HL-60/S4 treated with retinoic acid at 250 ng/mL for 4 days and 3 days (cell line): Measurements from ENCODE around the gene ADAMTSL5.
"Not testable (repeated sequence)": the region's sequence is repeated elsewhere in the genome, so short reads cannot be mapped to it uniquely, and the experiment has no call there.

Experiments used
- in situ Hi-C: fragments of 300-500 bp; cut with MboI; formaldehyde crosslinking; loops from 2 replicates; pipeline ENCODE4 v1.7.0; 2022; ENCODE audit warnings: low sequenced_read_pairs

Gene ADAMTSL5, protein sequence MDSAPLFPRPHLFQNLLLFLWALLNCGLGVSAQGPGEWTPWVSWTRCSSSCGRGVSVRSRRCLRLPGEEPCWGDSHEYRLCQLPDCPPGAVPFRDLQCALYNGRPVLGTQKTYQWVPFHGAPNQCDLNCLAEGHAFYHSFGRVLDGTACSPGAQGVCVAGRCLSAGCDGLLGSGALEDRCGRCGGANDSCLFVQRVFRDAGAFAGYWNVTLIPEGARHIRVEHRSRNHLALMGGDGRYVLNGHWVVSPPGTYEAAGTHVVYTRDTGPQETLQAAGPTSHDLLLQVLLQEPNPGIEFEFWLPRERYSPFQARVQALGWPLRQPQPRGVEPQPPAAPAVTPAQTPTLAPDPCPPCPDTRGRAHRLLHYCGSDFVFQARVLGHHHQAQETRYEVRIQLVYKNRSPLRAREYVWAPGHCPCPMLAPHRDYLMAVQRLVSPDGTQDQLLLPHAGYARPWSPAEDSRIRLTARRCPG

DNA sequence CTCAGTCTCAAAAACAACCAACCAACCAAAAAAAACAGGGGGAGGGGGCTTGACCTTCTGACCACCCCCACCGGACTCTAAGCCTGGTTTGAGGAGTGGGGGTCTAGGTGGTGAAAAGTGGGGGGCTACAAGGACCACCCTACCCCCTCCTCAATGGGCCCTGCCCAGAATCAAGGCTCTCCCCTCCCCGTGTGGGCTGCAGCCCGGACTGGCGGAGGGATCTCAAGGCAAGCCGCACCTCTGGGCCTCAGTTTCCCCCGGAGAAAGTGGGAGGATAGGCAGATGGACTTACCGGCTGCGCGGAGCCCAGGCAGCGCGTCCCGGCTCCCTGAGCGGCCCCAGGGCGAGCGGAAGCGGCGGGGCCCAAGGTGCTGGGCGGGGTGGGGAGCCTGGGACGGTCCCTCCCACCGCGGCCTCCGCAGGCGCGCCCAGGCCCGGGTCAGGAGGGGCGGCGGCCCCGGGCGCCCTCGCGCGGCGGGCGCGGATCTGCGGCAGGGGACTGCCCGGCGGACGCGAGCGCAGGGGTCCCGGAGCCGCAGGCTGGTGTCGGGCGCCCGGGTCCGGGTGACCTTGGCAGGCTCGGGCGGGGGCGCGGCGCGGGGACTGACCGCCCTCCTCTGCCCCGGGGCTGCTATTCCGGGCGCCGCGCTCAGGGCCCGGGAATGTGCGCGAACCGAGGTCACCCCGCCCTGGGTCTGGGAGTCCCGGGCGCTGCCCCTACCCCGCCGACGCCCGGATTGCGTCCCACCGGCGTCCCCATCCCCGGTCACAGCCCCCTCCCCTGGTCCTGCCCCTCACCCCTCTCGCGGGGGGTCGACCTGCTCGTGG, at the start of gene ADAMTSL5:
Gene ADAMTSL5 (minus strand): TSS at position 349 of the 828 bp plus-strand sequence. CDS start 2,076 bp downstream, outside the sequence.
- in situ Hi-C loops = no loop called here

GRCh38 chr19:1561236-1561842, 48.5 kb upstream of the ADAMTSL5 start:
- in situ Hi-C loops = no loop called here

- in situ Hi-C loops = no loop called here
Observed at GRCh38 chr19:1560286-1560882, 47.6 kb upstream of the ADAMTSL5 start.

DNA sequence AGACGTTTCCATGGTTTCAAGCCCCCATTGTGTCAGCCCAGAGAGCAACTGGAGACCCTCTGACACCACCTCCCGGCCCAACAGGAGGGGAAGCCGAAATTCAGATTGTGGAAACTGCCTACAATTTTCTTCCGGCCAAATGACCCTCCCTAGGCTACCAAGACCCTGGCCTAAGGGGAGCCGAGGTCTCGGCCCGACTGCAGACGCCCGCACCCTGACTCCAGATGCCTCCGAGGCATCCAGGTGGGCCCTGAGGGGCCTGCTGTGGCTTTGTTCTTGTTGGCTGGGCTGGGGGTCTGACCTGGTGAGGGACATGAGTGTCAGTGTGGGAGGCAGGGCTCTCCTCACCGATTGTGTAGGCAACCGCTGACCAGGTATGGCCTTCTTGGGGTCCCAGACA, 45.7 kb upstream of the ADAMTSL5 start:
- in situ Hi-C loops = no loop called here

DNA sequence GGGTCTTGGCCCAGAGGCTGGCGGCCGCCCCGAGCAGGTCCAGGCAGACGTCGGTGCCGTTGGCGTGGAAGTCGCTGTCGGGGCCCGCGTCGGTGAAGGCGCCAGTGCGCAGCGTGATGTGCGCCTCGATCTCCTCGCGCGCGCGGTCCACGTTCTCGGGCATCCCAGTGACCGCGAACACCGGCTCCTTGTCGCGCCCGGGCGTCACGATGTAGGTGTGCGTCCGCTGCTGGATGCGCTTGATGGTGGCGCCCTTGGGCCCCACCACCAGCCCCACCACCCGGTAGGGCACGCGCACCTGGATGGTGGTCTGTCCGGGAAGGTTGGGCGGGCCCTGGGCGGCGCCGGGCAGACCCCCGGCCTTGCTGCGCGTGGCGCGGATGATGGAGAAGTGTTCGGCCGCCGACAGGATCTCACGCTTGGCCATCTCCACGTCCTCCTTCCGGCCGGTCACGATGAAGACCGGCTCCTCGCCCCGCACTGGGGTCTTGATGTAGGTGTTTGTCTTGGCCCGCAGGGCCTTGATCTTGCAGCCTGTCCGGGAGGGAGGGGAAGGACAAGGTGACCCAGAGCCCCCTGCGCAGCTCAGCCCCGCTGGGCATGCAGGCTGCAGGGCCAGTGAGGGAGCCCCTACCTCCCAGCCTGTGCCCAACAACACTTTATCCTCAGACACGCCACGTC, 43.7 kb upstream of the ADAMTSL5 start:
- in situ Hi-C loops = no loop called here

GRCh38 chr19:1555487-1556389, 42.9 kb upstream of the ADAMTSL5 start:
- in situ Hi-C loops = no loop called here

- in situ Hi-C loops = no loop called here
Observed at GRCh38 chr19:1554968-1555367, 42.1 kb upstream of the ADAMTSL5 start.

DNA sequence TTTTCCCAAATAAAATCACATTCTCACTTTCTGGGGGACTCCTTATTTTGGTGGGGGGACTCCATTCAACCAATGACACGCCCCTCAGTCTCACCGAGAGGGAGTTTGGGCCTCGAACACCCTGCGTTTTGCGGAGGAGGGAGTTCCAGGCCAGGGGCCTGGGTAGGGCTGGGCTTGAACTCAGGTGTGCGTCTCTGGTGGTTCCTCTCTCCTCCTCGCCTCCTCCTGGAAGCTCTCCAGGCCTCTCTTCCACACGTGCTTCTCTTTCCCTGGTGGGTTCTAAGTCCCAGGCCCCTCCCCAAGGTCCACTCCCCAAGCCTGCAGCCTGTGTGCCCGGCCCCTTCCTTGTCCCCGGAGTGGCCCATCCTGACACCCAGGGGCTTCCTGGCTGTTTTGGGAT, 40.6 kb upstream of the ADAMTSL5 start:
- in situ Hi-C loops = no loop called here

DNA sequence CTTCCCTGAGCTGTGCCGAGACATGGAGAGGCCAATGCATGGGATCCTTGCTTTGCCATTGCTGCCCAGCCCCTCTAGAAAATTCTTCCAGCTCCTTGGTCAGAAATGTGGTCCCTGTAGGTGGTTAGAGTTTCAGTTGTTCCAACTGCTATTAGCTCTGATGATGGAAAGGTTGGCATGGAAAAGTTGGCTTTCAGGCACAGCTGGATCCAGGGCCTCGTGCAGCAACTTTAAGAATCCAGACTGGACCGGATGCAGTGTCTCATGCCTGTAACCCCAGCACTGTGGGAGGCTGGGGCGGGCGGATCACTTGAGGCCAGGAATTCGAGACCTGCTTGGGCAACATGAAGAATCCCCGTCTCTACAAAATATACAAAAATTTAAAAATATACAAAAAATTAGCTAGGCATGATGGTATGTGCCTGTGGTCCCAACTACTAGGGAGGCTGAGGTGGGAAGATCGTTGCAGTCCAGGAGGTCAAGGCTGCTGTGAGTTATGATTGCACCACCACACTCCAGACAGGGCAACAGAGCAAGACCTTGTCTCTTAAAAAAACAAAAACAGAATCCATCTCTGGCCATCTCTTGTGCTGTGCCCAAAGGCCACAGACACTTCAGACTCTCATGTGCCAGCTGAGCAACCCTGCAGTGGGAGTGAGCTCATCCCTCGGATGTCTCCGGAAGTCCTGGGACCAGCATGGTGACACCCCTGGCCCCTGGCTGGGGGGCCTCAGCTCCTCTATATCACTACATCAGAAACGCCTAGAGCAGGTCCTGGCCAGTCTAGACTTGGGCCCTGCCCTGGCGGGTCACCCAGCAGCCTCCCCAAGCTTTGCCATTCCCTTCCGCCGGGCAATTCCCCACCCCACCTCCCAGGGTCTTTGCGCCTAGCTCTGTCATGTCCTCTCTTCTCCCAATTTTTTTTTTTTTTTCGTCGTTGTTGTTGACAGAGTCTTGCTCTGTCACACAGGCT, 38.5 kb upstream of the ADAMTSL5 start:
- in situ Hi-C loops = no loop called here

DNA sequence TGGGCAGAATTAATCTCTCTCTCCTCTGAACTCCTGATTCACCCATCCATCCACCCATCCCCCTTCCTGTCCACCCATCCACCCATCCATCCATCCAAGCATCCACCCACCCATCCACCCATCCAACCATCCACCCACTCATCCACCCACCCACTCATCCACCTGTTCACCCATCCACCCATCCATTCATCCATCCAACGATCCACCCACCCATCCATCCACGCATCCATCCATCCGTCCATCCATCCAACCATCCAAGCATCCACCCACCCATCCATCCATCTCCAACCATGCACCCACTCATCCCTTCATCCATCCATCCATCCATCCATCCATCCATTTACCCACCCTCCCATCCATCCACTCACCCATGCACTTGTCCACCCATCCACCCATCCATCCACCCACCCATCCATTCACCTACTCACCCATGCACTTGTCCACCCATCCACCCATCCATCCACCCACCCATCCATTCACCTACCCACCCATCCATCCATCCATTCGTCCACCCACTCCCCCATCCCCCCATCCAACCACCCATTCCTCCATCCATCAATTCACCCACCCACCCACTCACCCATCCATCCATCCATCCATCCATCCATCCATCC, 36.6 kb upstream of the ADAMTSL5 start:
- in situ Hi-C loops = no loop called here

DNA sequence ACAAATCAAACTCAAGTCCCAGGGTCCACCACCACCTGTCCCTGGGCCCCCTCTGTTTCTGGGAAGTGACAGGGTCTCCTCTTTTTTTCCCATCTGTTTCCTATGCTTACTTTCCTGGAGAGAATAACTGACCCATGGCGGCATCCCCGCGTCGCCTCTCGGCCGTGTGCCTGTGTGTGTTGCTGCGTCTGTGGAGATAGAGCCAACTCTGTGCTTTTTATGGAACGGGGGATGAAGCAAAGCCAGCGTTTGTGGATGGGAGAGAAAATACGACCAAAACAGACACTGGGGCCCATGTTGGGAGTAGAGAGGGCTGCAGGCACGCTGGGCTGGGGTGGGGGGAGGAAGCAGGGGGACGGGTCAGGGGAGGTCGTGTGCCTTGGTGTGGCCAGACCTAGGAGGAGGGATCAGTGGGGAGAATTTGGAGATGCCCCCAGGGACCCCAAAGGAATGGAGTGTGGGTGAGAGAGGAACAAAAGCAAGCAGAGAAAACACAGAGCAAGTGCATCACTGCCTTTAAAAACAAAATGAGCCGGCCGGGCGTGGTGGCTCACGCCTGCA, 27.6 kb upstream of the ADAMTSL5 start:
- in situ Hi-C loops = no loop called here

DNA sequence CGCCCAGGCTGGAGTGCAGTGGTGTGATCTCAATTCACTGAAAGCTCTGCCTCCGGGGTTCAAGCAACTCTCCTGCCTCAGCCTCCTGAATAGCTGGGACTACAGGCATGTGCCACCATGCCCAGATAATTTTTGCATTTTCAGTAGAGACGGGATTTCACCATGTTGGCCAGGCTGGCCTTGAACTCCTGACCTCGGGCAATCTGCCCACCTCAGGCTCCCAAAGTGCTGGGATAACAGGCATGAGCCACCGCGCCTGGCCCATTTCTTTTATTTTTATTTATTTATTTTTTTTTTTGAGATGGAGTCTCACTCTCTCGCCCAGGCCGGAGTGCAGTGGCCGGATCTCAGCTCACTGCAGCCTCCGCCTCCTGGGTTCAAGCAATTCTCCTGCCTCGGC, 26.9 kb upstream of the ADAMTSL5 start:
- in situ Hi-C loops = not testable (repeated sequence)

DNA sequence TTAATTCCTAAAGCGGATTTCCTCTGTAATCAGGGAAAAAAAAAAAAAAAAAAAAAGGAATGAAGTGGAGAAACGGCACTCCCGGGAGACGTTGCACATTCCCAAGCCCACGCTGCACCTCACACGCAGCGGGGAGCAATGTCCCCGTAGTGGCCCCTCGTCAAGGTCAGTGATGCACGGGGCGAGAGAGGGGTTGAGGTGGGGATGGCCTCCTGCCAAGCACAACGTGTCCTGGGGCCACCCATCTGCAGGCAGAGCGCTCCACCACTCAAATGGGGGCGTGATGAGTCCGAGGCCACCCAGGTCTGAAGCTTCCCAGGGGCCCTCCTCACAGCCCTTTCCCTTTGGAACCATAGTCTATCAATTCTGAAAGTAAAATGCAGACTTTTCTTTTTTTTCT, 26.2 kb upstream of the ADAMTSL5 start:
- in situ Hi-C loops = no loop called here

DNA sequence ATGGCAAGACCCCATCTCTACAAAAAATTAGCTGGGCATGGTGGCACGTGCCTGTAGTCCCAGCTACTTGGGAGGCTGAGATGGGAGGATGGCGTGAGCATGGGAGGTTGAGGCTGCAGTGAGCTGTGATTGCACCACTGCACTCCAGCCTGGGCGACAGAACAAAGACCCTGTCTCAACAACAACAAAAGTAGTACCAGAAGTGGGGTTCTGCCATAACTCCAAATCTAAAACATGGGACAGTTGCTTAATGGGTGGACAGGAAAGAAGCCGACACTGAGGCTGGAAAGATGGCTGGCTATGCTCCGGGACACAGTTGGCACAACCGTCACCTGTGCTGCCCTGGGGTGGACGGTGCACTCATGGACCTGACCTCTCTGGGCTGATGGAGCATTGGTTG, 22.9 kb upstream of the ADAMTSL5 start:
- in situ Hi-C loops = not testable (repeated sequence)

GRCh38 chr19:1534972-1535371, 22.2 kb upstream of the ADAMTSL5 start:
- in situ Hi-C loops = no loop called here

- in situ Hi-C loops = no loop called here
Observed at GRCh38 chr19:1533510-1534150, 20.8 kb upstream of the ADAMTSL5 start.

DNA sequence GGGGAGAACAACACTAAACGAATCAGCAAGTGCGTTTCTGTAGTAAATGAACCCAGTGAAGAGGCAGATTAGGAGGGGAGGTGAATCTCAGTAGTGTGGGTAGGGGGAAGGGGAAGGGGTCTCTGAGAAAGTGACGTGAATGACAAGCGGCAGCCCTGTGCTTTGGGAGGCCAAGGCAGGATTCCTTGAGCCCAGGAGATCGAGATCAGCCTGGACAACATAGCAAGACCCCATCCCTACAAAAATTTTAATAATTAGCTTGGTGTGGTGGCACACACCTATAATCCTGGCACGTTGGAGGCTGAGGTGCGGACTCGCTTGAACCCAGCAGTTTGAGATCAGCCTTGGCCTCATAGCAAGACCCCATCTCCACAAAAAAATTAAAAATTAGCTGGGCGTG, 19.2 kb upstream of the ADAMTSL5 start:
- in situ Hi-C loops = no loop called here
